Stimulated activated CD8-positive, alpha-beta memory T cell treated with anti-CD3 and anti-CD28 coated beads, Interleukin-12 subunit alpha, Interleukin-12 subunit beta, amount 100 ng/mL, for 4 hours (primary cell): ENCODE results near the gene SHISA5.

ENCODE experiments used
- DNase-seq: peaks from one replicate; pipeline ENCODE4 v3.0.0-alpha.2; 2020; ENCODE audit warnings: low read depth

The SHISA5 gene

DNA sequence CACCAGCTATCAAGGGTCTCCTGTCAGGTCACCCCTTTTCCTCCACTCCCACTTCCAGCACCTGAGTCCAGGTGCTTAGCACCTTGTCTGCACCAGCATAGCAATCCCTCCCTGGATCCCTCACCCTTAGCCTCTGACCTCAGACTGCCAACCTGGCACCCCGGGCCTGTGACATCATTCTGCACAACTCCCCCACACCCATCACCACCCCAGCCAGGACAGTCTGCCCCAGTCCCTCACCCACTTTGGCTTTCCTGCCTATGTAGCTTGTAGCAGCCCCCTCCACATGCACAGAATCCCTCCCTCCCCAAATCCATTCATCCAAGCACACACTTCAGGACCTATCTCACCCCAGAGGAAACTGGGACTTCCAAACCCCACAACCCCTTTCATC, 73.3 kb downstream of the SHISA5 start:
- no peak for DNase-seq

DNA sequence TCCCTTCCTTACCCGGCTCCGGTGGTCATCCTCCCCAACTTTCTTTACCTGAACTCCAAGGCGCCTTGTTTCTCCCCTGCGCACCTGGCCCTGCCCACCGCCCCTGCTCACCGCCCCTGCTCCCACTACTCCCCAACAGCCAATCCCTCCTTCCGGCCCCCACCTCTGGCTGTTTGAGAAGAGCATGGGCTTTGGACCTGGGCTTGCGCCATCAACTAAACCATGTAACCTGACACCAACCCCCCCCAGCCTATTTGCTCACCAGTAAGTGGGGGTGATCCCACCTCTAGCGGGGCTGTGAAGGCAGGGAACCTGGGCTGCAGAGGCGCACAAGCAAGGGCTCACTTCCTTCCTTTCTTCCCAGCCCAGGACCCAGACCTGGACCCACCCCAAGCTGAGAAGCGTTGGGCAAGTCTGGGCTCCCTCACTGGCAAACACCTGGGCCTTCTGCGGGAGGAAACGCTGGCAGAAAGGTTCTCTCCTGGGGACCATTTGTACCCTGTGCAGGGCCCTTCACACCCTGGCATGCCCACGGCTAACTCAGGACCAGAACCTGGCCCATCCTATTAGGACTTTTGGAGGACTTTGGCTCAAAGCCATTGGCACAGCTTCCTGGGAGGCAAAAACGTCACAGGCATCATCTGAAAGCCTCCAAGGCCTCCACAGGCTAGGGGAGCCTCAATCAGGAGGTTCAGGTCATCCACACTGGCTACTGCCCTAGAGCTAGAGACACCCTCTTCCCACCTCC, 73.8 kb downstream of the SHISA5 start, which contains the start of gene PLXNB1:
Gene PLXNB1, minus strand, starts transcription at position 127 of the 748 bp plus-strand sequence. CDS start 5,475 bp downstream, outside the sequence.
- peak; percentile 7 for DNase-seq

DNA sequence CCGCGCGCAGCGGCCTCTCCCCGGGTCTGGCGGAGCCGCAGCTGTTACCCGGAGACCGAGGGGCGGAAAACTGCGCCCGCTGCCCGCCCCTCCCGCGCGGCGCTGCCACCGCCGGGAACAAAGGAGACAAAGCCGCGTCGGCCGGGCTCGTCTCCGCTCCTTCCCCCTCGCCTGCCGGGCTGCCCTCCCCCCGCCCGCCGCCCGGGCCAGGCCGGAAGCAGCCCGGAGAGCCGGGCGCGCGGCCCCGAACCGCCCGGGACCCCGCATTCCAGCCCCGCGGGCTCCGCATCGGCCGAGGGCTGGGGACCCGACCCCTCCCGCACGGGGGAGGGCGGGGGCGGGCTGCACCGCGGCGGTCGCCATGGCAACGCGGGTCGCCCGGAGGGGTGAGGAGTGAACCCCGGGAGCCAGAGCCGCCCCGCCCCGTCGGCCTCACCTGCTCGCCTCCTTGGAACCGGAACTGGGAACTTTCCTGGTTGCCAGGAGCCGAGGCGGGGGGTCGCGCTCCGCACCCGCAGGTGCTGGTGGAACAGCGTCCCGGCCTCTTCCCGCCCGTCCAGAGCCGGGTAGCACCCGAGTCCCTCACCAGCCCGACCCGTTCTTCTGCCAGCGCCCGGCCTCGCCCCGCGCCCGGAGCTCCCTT, 74.5 kb downstream of the SHISA5 start:
- peak; percentile 60 for DNase-seq

DNA sequence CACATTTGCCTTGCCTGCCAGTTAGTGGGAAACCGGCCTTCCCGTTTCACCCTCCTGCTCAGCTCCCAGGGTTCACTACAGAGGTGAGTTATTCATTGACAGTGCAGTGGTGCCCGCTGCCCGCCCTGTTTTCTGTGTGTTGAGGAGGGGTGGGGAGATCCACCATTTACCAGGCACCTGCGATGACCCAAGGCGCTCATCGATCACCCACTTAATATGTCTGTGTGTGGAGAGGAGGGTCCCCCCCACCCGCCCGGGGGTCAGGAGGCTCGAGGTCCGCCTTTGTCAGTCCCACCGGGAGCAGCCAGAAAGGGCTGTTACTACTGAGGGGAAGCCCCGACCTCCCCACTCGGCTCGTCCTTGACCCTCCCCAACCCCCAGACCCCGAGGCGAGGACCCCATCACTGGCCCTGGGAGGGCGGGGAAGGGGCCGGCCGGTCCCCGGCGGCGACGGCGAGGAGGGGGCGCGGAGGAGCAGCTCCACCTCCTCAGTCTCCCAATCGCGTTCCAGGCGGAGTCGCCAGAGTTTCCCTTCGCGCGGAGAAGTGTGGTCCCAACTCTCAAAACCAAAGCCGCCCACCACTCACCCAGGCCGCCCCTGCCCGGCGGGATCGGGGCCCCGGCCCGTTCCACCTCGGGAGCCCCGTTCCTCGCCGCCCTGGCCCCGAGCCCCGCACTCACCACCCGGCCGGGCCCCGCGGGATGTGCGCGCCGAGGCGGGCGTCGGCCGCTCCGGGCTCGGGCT, 75.2 kb downstream of the SHISA5 start:
- no peak for DNase-seq

DNA sequence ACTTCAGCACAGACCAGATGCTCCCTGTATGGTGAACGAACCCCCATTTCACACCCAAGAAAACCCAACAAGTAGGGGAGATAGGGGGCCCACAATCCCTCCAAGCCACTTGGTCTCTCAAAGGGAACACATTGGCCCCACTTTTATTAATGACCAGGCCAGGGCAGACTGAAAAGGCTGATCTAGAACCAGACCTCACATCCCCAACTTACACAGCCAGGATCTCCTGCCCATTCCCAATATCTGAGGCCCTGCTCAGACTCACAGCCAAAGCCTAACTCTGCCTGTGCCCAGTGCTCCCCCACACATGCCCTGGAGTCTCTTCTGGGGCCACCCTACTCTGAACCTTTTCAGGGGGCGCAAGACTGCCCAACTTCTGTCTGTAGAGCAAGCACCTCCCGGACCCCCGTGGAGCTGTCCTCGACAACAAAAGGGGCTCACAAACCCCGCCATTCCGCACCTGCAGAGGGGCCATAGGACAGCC, 75.8 kb downstream of the SHISA5 start:
- no peak for DNase-seq

DNA sequence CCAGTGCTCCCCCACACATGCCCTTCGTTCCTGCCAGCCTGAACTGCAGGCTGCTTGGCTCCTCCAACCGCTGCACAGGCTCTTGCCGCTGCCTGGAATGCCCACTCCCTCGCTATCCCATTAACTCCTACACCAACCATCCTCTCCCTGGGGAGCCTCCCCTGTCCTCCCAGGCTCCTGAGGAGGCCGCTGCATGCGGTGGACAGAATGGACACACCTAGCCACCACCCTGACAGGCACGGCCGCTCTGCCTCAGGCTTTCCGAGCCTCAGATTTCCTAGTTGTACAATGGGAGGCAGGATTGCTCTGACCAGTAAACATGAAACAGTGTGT, 76.4 kb downstream of the SHISA5 start:
- DNase-seq: no peak

DNA sequence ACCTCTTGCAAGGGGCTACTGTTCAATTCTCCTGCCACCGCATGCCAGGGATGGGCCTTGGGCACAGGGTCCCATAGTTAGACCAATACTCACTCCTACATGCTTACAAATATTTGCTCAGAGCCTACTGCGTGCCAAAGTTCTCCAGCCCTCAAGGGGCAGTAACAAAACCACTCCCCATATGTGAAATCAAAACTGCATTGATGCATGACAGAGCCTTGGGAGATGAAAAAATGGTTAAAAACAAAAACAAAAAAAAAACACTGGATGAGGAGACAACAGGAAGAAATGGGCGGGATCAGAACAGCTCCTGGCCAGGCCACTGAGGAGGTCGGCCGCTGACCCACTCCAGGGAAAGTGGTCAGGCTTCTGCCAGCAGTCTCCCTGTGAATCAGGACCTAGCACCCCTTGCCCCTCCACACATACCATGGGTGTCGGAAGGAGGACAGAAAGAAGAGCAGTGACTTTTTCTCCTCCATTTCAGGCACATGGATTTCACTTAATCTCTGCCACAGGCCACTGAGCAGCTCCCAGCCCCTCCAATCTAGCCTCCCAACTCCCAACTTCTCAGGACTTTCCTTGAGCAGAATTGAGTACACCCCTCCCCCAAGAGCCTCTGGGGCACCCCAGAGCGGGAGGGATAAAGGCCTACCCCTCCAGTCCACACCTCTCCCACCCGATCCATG, 76.9 kb downstream of the SHISA5 start:
- DNase-seq: no peak

DNA sequence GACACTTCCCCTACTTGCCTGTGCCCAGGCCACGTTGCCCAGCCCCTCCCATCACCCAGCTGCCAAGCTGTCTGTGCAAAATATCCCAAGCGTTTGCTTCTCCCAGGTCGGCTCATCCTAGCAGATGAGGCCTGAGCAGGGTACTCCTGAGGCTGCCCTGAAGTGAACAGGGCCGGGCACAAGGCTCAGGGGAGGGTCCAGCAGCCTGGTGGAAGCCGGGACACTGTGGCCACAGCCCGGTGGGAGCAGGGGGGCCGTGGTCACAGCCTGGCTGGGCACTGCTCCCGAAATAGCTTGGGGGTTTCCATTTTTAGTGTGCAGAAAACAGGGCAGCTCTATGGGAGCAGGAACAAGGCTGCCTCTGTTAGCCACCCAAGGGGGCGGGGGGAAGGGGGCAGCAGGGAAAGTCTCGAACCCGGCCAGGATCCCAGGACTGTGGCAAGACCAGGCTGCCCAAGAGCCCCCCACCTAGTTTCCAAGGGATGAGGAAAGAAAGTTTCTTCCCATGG, 77.5 kb downstream of the SHISA5 start:
- no peak for DNase-seq

DNA sequence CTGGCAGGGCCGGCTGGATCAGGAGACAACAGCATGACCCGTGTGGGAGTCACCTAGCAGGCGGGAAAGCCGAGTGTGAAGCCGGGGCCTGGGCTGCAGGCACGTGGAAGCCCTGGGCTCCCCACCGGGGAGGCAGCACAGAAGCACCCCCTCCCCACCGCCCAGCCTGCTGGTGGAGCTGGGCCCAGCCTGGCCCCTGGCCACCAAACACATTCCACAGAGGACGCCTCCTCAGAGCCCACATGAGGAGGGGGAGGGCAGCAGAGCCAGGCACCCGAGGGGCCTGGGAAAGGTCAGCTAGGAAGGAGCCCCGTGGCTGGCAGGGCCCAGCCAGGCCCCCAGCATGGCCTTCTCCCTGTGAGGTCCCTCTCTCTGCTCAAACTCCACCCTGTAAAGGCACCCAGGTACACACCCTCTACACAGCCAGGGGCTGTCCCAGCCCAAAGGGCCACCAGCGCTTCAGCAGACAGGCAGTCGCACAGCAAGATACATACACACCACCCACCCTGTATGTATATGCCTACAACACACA, 78.6 kb downstream of the SHISA5 start:
- DNase-seq: no peak

DNA sequence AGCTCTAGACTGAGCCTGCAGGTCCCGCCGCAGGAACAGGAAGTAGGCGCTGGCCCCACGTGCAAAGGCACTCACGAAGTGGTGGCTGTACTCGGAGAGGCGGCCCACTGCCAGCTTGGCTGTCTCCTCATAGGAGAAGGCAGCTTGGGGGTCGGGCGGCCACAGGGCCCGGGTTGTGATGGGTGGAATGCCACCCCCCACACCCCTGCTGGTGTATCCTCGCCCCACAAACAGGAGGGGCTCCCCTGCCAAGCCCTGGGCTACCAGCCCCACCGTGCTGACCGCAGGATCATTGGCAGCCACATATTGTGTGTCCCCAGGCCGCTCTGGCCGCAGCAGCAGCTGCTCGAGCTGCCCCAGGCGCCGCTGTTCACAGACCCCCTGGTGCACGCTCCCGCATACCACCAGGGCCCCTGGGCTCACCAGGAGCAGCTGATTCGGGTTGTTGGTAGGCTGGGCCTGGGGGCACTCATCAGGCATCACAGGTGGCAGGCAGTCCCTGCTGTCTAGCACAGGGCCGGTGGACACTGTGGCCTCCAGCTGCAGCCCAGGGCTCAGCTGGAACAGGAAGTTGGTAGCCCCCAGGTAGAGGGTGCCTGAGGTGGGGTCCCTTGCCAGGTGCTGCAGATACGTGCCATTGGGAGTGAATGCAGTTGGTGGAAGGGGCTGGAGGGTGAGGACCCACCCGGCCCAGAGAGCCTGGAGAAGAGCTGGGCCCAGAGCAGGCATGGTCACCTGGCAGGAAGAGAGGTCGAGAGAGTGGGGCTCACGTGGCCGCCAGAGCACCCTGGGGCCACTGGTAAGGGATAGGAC, 79.9 kb downstream of the SHISA5 start:
- no peak for DNase-seq

DNA sequence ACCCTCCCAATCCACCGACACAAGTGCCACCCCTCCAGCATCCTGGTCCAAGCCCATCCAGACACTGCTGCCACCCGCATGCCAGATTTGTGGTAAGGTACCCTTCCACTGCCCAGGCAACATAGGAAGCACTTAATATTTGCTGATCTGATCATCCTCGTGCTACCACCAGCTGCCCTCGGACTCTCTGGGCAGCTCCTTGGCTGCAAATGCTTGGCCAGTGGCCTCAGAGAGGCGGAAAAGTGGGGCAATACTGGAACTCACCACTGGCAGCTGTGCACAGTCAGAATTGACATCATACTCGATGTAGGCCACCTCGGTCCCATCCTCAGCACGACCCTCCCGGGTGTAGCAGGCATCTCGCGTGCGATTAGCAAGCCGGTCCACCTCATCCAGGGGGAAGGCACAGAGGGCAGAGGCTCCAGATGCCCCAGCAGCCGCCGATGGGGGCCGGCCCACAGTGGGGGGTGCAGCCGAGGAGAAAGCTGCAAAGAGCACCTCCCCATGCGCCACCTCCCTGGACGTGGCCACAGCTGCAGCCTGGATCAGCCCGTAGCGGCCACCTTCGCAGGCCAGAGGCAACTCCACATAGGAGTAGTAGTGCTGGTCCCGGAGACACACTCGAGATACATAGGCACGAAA, 80.6 kb downstream of the SHISA5 start:
- no peak for DNase-seq

DNA sequence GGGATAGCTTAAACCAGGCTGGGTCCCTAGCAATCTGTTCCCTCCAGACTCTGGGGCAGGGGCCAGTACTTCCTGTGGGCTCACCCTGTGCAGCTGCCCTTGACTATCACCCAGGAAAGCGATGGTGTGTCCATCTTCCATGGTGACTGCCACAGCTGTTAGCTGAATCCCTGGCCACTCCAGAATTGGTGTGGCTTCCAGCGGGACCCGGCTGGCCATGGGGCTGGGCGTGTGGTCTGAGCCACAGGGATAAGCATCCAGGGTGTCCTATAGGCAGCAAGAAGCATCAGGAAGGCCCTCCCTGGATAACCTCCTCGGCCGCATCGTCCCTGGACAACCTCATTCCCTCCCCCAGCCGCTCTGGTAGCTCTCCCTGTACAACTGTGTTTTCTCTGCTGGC, 81.3 kb downstream of the SHISA5 start:
- DNase-seq: no peak

DNA sequence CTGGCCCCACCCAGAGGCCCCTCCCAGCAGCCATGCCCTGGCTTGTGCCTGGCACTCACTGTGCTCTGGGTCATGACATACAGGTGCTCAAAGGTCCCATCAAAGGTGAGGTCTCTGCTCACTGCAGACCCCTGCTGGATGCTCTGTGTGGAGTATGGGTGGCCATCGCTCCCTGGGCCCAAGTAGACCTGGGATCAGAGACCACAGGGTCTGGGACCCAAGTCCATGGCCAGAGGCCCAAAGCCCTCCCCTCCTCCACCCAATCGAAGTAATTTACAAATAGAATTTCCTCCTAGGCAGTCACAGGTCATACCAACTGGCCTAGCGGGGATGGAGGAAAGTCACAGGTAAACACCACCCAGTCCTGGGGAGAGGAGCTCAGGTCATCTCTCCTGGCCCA, 81.7 kb downstream of the SHISA5 start:
- DNase-seq: no peak

DNA sequence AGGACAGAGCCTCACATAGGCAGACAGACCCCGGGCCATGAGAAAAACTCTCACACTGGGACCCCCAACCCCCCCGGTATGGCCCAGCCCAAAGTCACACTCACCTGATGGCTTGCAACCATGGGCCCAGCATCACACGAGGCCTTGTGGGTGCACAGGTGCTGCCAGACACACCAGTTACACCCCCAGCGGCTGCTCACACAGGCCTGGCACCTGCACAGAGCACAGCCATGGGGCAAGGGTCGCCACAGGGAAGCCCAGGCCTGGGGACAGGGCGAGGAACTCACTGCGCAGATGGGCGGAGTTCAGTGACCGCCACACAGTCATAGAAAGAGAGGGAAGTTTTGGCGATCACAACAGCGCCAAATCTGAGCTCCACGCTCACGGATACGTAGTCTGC, 83.4 kb downstream of the SHISA5 start:
- DNase-seq: no peak

DNA sequence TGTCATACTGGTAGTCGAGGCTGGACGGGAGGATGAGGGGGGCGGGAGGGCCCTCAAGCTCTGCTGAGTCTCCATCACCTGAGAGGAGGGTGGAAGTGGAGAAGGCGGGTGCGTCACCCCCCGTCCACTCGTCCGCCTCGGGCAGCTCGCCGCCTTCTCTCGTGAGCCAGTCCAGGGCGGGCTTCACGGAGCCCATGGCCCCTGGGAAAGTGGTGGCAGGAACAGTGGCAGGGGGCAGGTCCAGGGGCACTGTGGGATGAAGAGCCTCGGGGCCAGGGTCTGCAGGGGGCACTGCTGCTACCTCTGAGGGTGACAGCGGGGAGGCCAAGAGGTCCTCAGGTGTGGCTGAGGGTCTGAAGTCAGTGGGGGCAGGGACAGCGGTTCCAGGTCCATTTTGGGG, 84.4 kb downstream of the SHISA5 start:
- DNase-seq: no peak

DNA sequence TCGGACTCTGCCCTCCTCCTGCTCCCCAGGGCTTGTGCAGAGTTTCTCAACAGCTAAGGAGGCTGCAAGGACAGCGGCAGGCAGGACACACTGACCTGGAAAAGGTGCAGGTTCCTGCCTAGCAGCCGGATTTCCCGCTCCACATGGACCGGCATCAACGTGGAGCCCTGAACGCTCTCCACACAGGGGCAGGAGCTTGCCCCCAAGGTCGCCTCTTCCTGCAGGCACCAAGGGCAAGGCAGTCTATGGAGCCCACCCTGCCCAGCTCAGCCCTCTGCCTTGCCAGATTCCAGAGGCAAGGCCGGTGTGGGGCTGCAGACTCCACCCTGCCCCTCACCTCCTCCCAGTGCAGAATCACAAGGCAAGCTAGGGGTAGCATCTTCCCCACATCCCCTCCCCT, 84.8 kb downstream of the SHISA5 start:
- DNase-seq: no peak

DNA sequence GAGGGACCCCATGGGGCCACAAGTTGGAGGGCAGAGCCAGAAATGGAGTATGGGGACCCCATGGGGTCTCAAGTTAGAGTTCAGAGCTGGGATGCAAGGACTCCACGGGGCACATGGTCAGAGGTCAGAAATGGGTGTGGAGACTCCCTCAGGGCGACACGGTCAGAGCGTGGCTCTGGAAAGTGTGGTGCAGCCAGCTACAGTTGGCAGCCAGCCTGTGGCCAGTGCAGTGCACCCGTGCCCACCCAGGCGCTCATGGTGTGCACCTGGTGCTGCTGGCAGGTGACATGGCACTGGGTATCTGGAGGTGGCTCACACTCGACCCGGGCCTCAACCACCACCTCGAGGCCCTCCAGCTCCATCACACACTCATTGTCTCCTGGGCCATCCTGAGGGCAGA, 85.3 kb downstream of the SHISA5 start:
- DNase-seq: no peak

DNA sequence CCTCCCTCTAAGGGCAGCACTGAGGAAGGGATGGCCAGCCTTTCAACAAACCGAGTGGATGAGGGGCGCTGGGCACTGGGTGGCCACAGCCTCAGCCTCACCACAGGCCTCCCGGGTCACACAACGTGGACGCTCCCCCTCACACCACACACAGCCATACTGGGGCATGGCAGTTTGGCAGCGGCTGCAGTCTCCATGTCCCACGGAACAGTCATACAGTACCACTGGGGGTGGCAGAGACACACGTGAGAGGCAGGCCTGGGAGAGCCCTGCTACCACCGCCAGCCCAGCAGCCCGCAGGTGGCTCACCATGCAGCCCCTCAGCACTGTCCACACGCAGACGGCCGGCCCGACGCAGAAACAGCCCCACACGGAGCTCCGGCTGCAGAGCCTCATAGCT, 85.8 kb downstream of the SHISA5 start:
- no peak for DNase-seq
